Amniotic epithelial cell (primary cell): ENCODE measurements around the gene PCDHAC2.

Experiments
- DNase-seq: peaks from one replicate; pipeline ENCODE4 v3.0.0-alpha.2; 2010; ENCODE audit warnings: low read depth

Gene PCDHAC2

DNA sequence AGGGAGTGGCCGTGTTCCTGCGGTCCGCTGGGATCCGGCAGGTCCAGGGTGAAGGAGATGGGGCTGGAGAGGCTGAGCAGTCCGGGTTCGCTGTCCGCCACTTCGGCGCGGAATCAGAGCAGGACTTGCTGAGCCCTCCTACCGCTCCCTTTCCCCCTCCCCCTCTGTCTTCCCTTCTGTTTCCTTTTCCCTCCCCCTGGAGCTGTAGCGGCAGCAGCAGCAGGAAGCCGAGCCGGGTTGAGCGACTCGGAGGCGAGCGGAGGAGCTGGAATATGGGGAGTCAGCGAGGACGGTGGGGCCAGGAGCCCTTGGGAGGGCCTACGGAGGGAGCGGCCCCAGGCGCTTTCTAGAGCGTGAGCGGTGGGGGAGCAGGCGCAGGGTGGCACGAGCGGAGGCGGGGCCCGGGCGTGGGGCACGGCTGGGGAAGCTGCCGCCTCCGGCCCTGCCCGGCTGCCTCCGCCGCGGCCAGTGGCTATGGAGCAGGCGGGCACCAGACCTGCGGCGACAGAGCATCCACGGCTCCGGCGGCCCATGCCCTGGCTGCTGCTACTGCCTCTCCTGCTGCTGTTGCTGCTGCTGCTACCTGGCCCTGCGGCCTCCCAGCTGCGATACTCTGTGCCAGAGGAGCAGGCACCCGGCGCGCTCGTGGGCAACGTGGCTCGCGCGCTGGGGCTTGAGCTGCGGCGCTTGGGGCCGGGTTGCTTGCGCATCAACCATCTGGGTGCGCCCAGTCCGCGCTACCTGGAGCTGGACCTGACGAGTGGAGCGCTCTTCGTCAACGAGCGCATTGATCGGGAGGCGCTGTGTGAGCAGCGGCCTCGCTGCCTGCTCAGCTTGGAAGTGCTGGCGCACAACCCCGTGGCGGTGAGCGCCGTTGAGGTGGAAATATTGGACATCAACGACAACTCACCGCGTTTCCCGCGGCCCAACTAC lies at the start of gene PCDHAC2:
TSS of gene PCDHAC2 (plus strand) at position 184 of the 933 bp plus-strand sequence. CDS start at position 475, 291 bp downstream.
- peak; percentile 9 for DNase-seq

DNA sequence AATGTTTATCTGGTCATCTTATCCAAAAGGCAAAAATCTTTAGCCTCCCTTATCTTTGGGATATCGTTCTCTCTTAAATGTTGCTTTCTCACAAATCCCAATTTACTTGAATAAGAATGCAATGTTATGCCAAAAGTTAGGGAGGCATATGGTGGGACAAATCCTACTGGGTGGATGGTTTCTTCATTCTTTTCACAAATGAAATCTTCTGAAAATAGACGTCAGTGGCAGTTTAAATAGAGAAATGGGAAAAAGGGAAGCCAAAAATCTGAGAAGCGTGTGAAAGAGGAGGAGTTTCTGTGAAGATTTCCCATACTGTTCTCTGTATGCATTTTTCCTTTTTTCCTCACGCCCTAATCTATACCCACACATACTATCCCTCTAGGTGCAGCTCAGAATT lies 42.7 kb upstream of the PCDHAC2 start:
- DNase-seq: no peak

GRCh38 chr5:140925806-140926442 lies 40.4 kb upstream of the PCDHAC2 start, which contains the start of gene PCDHAC1:
TSS of gene PCDHAC1 (plus strand) at chr5:140926299. CDS start at chr5:140926893, 594 bp downstream.
- DNase-seq: no peak

DNA sequence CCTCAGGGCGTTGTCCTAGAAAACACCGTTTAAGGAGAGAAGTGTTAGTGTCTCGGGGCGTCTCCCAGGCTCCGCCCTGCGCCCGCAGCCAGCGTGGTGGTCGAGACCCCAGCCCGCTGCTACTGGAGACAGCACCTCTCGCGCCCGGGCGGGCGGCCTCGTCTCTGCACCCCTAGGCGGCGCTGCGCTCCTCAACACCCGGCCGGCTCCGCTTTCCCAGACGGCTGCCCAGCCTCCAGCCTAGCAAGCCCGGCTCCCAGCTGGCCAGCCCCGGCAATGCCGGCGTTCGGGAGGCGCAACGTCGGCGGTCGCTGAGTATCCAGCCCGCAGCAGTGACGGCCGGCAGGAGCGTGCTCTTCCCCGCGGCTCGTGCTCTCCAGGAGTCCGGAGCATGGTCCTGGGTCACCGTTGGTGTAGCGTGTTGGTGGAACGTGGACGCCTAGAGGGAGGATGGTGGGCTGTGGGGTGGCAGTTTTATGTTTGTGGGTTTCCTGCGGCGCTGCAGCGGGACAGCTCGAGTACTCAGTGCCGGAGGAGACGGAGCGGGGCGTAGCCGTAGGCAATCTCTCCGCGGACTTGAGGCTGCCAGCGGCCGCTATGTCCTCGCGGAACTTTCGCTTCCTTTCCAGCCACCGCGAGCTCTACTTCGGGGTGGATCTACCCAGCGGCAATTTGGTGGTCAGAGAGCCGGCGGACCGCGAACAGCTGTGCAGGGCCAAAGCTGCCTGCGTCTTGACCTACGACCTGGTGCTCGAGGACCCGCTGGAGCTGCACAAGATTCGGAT lies 39.6 kb upstream of the PCDHAC2 start:
- peak; percentile 10 for DNase-seq

GRCh38 chr5:140927228-140927573 lies 39.1 kb upstream of the PCDHAC2 start:
- DNase-seq: no peak

DNA sequence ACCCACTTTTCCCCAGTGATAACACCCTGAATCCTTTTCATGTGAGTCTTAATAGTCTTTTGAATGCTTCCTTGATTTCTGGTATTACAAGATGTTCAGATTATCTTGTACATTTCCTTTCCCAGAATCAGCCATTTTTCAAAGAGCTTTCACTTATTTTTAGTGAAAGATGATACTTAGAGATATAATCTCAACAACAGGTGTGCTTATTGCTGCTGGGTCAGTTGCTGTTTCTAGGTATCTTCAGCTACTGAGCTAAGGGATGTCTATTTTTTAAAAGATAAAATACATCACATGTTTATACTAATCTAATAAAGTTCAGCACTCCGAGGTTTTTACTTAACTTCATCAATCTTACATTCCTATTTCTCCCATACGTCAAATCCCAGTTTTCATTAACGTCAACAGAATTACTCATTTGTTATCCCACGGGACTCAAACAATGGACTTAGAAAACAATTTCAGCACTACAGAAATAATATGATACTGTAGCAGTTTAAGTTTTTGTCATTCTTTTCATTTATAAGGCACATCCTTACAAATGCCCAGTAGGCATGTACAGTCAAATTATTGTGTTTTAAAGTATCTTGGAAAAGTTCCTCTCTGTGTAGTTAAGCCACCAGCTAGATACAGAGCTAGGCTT lies 31.2 kb upstream of the PCDHAC2 start:
- DNase-seq: no peak

GRCh38 chr5:140946578-140946977 lies 19.7 kb upstream of the PCDHAC2 start:
- no peak for DNase-seq

DNA sequence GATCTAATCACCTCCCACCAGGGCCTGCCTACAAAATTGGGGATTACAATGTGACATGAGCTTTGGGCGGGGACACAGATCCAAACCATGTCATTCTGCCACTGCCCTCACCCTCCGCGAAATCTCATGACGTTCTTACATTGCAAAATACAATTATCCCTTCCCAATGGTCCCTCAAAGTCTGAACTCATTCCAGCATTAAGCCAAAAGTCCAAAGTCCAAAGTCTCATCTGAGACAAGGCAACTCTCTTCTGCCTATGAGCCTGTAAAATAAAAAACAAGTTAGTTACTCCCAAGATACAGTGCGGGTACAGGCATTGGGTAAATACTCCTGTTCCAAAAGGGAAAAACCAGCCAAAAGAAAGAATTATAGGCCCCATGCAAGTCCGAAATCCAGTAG lies 14.6 kb upstream of the PCDHAC2 start:
- no peak for DNase-seq

DNA sequence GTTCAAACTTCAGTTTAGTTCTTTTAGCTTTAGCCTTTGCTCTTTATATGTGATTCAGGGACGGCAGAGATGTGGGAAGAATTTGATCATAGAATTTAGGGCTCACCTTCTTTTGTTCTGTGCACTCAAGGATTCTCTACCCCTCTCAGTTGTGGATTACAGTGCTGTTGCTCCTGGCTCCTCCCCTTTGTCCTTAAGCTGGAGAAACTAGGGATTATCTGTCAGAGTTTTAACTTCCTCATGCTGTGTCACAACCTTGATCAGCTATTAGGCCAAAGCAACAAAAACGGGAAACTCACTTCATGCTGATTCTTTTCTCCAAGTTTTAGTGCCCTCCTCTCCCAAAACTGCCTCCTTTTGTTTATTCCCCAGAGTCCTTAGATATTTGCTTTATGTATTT lies 13.0 kb upstream of the PCDHAC2 start:
- no peak for DNase-seq

DNA sequence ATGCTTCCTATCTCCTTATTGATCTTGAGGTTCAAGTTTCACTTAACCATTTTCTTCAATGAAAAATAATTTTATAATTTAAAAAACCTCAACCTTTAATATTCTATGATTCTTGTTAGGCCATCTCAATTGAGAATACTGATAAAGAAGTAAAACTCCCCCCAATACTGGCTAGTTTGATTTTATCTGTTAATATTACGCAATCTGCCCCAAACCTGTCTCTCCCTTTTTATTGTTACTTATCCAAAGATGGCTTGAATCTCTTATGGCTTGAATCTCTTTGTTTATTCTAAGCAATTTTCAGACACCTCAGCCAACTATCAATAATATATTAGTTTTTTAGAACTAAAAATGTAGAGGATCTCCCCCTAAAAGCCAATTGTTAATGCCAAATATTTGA lies 4.1 kb upstream of the PCDHAC2 start:
- DNase-seq: no peak

- DNase-seq: no peak
Observed at GRCh38 chr5:140964356-140964755, 1.9 kb upstream of the PCDHAC2 start.

GRCh38 chr5:140965905-140966292 lies 377 bp upstream of the PCDHAC2 start:
- no peak for DNase-seq

DNA sequence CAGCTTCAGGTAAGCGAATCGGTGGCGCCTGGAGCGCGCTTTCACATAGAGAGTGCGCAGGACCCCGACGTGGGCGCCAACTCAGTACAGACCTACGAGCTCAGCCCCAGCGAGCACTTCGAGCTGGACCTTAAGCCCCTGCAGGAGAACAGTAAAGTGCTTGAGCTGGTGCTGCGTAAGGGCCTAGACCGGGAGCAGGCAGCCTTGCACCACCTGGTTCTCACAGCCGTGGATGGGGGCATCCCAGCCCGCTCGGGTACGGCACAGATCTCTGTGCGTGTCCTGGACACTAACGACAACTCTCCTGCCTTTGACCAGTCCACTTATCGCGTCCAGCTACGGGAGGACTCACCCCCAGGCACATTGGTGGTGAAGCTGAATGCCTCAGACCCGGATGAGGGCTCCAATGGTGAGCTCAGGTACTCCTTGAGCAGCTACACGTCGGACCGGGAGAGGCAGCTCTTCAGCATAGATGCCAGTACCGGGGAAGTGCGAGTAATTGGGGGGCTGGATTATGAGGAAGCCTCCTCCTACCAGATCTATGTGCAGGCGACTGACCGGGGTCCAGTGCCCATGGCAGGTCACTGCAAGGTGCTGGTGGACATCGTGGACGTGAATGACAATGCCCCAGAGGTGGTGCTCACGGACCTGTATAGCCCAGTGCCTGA lies 1.1 kb downstream of the PCDHAC2 start:
- no peak for DNase-seq

- DNase-seq: no peak
Observed at GRCh38 chr5:140969880-140970279, 3.6 kb downstream of the PCDHAC2 start.

DNA sequence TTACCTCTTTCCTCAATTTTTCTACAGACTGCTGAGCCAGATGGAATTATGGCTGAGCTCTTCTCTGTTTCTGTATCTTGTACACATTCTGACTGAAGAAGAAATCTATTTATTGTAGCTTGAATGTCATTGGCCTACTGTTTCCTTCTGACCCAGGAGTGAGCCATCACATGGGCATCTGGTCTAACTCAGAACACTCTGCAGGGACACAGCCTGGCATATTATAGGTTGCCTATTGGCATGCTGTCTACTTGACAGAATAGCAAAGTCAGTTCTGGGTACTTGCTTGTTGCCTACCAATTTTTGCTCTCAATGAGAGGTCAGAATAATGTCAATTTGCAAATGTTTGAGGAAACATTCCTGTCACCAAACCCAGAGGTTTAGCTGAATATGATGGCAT lies 7.3 kb downstream of the PCDHAC2 start:
- no peak for DNase-seq

GRCh38 chr5:140977003-140977402 lies 10.7 kb downstream of the PCDHAC2 start:
- DNase-seq: no peak

DNA sequence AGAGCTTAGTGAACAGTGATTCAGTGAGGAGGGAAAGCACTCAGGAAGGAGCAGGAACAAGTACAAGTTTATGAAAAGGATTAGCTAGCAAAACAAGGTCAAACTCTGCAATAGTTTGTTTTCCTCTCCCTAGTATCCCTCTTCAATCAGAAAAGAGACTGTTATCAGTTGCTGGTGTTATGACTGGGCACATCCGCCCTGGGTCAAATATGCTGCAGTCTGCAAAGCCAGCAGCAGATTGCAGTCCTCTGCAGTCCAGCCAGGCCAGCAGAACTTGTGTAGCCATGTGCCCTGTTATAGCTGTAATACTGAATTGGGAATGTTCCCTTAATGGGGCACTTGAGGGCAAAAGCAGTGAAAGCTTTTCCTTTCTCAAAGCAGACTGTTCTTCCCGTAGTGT lies 12.0 kb downstream of the PCDHAC2 start:
- DNase-seq: no peak

DNA sequence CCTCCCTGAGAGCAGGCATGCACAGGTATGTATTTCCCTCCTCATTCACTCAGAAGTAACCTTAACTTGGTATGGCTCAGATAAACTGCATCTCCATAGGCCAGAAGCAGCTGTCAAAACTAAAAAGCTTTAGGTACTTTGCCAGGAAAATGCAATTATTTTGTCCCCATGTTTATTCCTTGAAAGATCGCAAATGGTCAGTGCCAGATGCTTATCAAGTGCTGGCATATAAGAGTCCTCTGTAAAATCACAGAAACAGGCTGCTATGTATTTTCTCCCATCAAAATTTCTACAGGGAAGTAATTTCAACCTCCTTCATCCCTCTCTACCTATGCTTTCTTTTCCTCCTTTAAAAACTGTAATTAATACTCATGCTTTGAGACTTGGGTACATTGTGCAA lies 12.7 kb downstream of the PCDHAC2 start:
- DNase-seq: no peak

DNA sequence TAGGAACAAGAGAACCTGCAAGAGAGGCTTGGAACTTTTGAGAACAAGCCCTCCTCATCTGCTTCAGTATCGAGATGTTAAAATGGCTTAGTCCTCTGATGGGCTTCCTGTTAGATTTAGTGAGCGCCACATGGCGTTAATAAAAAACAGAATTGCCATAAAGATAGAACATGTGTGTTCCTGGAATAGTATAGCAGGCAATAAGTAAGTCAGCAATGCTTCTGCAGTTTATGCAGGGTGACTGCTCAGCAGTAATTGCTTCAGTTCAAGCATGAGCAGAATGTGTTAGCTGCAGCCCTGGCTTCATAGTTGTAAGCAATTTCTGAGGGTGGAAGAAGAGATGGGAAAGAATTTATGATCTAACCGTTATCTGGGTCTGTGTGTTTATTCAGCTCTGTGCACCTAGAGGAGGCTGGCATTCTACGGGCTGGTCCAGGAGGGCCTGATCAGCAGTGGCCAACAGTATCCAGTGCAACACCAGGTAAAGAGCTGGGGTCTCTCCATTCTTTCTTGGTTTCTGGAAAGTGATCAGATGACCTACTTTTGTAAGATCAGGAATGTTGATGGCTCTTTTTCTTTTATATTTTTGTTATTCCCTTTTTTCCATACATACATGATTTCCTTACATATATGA lies 15.9 kb downstream of the PCDHAC2 start:
- DNase-seq: no peak

DNA sequence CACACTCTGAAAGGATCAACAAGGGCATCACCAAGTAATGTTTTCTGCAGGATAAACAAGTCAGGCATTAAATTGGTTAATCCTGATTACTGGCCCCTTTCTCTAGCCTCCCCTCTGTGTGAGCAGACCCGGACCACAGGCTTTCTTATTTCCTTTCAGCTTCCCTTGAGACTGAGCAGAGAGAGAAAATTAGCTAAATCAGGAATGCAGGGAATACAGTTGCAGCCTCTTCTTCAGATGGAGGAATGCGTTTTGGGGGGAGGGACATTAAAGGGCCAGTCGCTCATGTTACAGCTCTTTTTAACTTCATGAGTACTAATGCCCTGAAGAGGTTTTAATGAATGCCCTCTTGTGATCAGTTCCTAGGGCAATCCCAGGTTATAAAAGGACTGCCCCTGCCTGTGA lies 19.8 kb downstream of the PCDHAC2 start:
- DNase-seq: no peak

GRCh38 chr5:140988100-140988499 lies 21.8 kb downstream of the PCDHAC2 start:
- no peak for DNase-seq
